ENCODE results near the gene MTARC1. TPM values are rescaled to one million over a fixed set of nuclear protein-coding genes. Genes with fewer than 3 reads are reported as not detected.

The MTARC1 gene
- total and polyA plus RNA-seq, 2 of the 4 experiments (the other 2 are of a cell fraction) = 0.18 to 0.55 TPM

DNA sequence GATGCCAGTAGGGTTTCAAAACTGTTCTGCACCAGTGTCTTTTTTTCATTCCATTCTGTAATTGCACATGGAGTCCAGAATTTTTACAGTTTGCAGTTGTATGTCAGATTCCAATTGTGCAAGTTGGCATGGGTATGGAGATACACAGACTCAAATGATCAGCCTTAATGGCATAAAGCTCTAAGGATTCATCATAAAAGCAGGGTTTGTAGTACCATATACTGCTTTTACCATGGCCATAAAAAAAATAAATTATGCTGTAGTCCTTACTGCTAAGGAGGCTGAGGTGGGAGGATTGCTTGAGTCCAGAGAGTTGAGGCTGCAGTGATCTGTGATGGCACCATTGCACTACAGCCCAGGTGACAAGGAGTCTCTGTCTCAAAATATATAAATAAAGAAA, 10.3 kb downstream of the MTARC1 start:
- Histone ChIP-seq H4K91ac (ENCODE audit: insufficient read depth, low read depth, low read length) (no peak overlapping the region), H2AK5ac (ENCODE audit: low read depth, low read length) (no peak overlapping the region), H3K4ac (ENCODE audit: low read depth, low read length) (no peak overlapping the region), H2BK20ac (ENCODE audit: low read depth, low read length) (no peak overlapping the region), H2BK120ac (ENCODE audit: low read depth, low read length) (no peak overlapping the region), H3K4me3 (ENCODE audit: insufficient read depth, low read depth, low read length) (no peak overlapping the region), H3K36me3 (ENCODE audit: control insufficient read depth, insufficient read depth, low read length) (no peaks in the 10 kb centered on the region), H4K20me1 (ENCODE audit: insufficient read depth, low read length) (no peaks in the 10 kb centered on the region), H4K5ac (ENCODE audit: low read depth, low read length) (no peak overlapping the region), H3K27me3 (ENCODE audit: control insufficient read depth, insufficient read depth, low read length) (no peaks in the 10 kb centered on the region; the same call in 1 of the 2 replicates), H3K4me1 (ENCODE audit: control insufficient read depth, insufficient read depth, low read length) (no peaks in the 10 kb centered on the region), H2BK5ac (ENCODE audit: low read depth, low read length, poor library complexity, severe bottlenecking) (no peak overlapping the region), H3K79me1 (ENCODE audit: low read depth in 1 of 2, low read length in 2 of 2) (no peaks in the 10 kb centered on the region), H3K27ac (ENCODE audit: insufficient read depth, low read length) (no peak overlapping the region), H3K14ac (replicated peaks; ENCODE audit: low read depth, low read length) (no peak overlapping the region), H3K9ac (ENCODE audit: low read depth, low read length) (no peak overlapping the region), H3K56ac (ENCODE audit: extremely low read depth, insufficient read depth, low read length) (no peak overlapping the region), H2AK9ac (replicated peaks; ENCODE audit: low read depth, low read length, poor library complexity) (no peak overlapping the region), H3K4me2 (ENCODE audit: low read depth, low read length) (no peak overlapping the region), H2BK15ac (ENCODE audit: low read depth, low read length) (no peak overlapping the region), H3K23ac (ENCODE audit: low read depth, low read length) (no peak overlapping the region), H3K9me1 (ENCODE audit: insufficient read depth, low read length) (no peaks in the 10 kb centered on the region), H3K18ac (ENCODE audit: low read depth, low read length) (no peak overlapping the region), H2AFZ (replicated peaks; ENCODE audit: low read length, poor library complexity) (no peak overlapping the region), H3K9me3 (ENCODE audit: control insufficient read depth, insufficient read depth, low read length) (no peaks in the 10 kb centered on the region), H4K8ac (ENCODE audit: low read depth in 2 of 2, low read length in 2 of 2) (no peak overlapping the region)
- intact Hi-C loops (cut with micrococcal nuclease) = no loop called here
- in situ Hi-C loops (cut with MboI; ENCODE audit: low sequenced_read_pairs) = no loop called here
- TF ChIP-seq MAZ (IDR thresholded peaks at IDR 0.05; ENCODE audit: borderline replicate concordance, low read depth, low read length) (no peak), RAD21 (IDR thresholded peaks at IDR 0.05; ENCODE audit: low read length) (no peak), POLR2A (IDR thresholded peaks at IDR 0.05; ENCODE audit: low read depth, low read length) (no peak), CHD1 (IDR thresholded peaks at IDR 0.05; ENCODE audit: low read depth, low read length) (no peak), NFE2L2 (IDR thresholded peaks at IDR 0.05; ENCODE audit: low read depth, low read length) (no peak), RFX5 (IDR thresholded peaks at IDR 0.05; ENCODE audit: low read depth, low read length) (no peak), FOS (IDR thresholded peaks at IDR 0.05; ENCODE audit: low read depth, low read length) (no peak), CTCF (conservative IDR thresholded peaks at IDR 0.05; ENCODE audit: low read depth, low read length) (no peak), SMC3 (IDR thresholded peaks at IDR 0.05; ENCODE audit: low read depth, low read length) (no peak), USF2 (IDR thresholded peaks at IDR 0.05; ENCODE audit: low read depth, low read length) (no peak), RCOR1 (IDR thresholded peaks at IDR 0.05; ENCODE audit: insufficient replicate concordance, low read length) (no peak), CEBPB (IDR thresholded peaks at IDR 0.05; ENCODE audit: low read depth, low read length) (no peak), ELK1 (IDR thresholded peaks at IDR 0.05; ENCODE audit: borderline replicate concordance, low read depth, low read length) (no peak), MAFK (IDR thresholded peaks at IDR 0.05; ENCODE audit: low read depth, low read length) (no peak), MXI1 (IDR thresholded peaks at IDR 0.05; ENCODE audit: borderline replicate concordance, low read depth, low read length) (no peak), BHLHE40 (IDR thresholded peaks at IDR 0.05; ENCODE audit: low read depth, low read length) (no peak)
- ChIA-PET POLR2A (ENCODE audit: unreplicated experiment) (no interaction called here), CTCF (interaction anchor here (0.5 kb wide), 1 partner anchor 498 kb away, joined by 4 read pairs; no protein-coding TSS in a partner anchor)
- dilution Hi-C loops (cut with HindIII; ENCODE audit: low sequenced_read_pairs, unreplicated experiment) = no loop called here
- BruUV-seq (replicated peaks) = no TSS peak
- DNase-seq = no peak
- no peak for ATAC-seq (ENCODE audit: low read depth)

Measured in IMR-90 (cell line).